Activated naive CD4-positive, alpha-beta T cell treated with anti-CD3 and anti-CD28 coated beads, Interleukin-2, amount 50 U/mL, for 24 hours (primary cell): ENCODE measurements around the gene BBS7.

Source experiments
- H3K27ac Mint-ChIP-seq: one replicate; pipeline ENCODE4 v1.8.0; 2021; ENCODE audit warnings: mild to moderate bottlenecking, mixed read lengths
- H3K27me3 Mint-ChIP-seq: one replicate; pipeline ENCODE4 v1.8.0; 2021; ENCODE audit warnings: mixed read lengths
- H3K36me3 Mint-ChIP-seq: one replicate; pipeline ENCODE4 v1.8.0; 2021; ENCODE audit warnings: mixed read lengths
- H3K4me1 Mint-ChIP-seq: one replicate; pipeline ENCODE4 v1.8.0; 2021; ENCODE audit warnings: mixed read lengths
- H3K4me3 Mint-ChIP-seq: one replicate; pipeline ENCODE4 v1.8.0; 2021; ENCODE audit warnings: mild to moderate bottlenecking, mixed read lengths
- H3K9me3 Mint-ChIP-seq: one replicate; pipeline ENCODE4 v1.8.0; 2021; ENCODE audit warnings: mixed read lengths

BBS7 gene

DNA sequence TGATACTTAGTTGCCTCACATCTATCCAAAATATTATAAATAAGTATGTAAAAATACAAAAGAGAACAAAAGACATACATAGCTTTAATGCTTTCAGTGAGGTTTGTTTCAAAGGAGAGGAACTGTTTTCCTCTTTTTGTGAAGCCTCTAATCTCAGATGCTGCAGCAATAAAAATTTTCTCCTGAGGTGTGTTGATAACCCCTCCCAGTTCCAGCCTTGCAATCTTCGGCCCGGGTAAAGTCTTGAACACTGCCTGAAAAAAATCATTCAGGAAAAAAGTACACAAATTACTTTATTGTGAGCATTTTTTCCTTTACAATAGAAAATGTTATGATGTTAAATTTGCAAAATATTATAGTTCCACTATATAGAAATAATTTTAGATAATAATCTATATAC lies 8.8 kb downstream of the BBS7 start:
- peaks cover 11% of the 10 kb centered on the region for H3K36me3 Mint-ChIP-seq
- H3K9me3 Mint-ChIP-seq, result no peaks in the 10 kb centered on the region
- H3K27ac Mint-ChIP-seq, result no peak overlapping the region
- no peak overlapping the region for H3K4me3 Mint-ChIP-seq
- H3K27me3 Mint-ChIP-seq, result no peaks in the 10 kb centered on the region
- H3K4me1 Mint-ChIP-seq, result peaks cover 10% of the 10 kb centered on the region

GRCh38 chr4:121860121-121860520 lies 10.2 kb downstream of the BBS7 start:
- H3K36me3 Mint-ChIP-seq, result peaks cover 3% of the 10 kb centered on the region
- H3K4me1 Mint-ChIP-seq, result peaks cover 4% of the 10 kb centered on the region
- H3K27me3 Mint-ChIP-seq, result no peaks in the 10 kb centered on the region
- H3K9me3 Mint-ChIP-seq, result no peaks in the 10 kb centered on the region
- no peak overlapping the region for H3K4me3 Mint-ChIP-seq
- no peak overlapping the region for H3K27ac Mint-ChIP-seq

- peaks cover 9% of the 10 kb centered on the region for H3K36me3 Mint-ChIP-seq
- no peak overlapping the region for H3K27ac Mint-ChIP-seq
- H3K4me3 Mint-ChIP-seq, result no peak overlapping the region
- no peaks in the 10 kb centered on the region for H3K27me3 Mint-ChIP-seq
- no peaks in the 10 kb centered on the region for H3K4me1 Mint-ChIP-seq
- no peaks in the 10 kb centered on the region for H3K9me3 Mint-ChIP-seq
Observed at GRCh38 chr4:121851354-121851753, 18.9 kb downstream of the BBS7 start.

DNA sequence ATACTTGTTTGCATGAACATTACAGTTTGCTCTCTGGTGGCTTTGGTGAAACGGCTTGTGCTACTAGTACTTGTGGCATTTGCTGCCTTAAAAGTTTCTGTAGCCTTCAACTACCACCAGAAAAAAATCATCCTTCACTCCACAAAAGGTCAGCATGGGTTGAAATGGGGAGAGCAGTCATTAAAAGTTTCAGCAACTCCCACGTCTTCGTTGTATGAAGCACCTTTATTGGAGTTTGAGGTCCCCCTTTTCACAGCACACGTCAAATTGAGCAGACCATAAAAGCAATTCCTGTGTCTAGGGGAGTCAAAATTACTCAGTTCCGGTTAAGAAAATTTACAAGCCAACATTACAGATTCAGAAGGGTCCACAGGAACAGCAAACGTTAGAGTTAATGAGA lies 23.6 kb downstream of the BBS7 start:
- no peaks in the 10 kb centered on the region for H3K9me3 Mint-ChIP-seq
- no peaks in the 10 kb centered on the region for H3K4me1 Mint-ChIP-seq
- H3K36me3 Mint-ChIP-seq, result peaks cover 18% of the 10 kb centered on the region
- H3K4me3 Mint-ChIP-seq, result no peak overlapping the region
- H3K27ac Mint-ChIP-seq, result no peak overlapping the region
- H3K27me3 Mint-ChIP-seq, result no peaks in the 10 kb centered on the region

DNA sequence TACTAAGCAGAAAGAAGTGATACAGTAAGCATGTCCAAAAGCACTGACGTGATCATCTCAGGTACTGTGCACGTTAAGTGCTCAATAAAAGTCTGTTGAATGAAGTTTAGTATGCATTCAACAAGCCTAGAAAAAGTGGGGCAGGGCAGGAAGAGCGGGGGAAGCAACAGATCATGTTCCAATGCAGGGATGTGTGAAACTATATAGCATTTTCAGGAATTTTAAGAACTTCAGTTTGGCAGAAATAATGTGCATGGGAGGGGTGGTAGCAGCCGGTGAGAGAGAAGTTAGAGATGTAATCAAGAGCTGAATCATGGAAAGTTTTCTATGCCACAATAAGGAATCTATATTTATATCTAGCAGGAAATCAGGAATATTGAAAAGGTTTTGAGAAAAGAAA lies 27.4 kb downstream of the BBS7 start:
- H3K9me3 Mint-ChIP-seq, result no peaks in the 10 kb centered on the region
- no peaks in the 10 kb centered on the region for H3K4me1 Mint-ChIP-seq

DNA sequence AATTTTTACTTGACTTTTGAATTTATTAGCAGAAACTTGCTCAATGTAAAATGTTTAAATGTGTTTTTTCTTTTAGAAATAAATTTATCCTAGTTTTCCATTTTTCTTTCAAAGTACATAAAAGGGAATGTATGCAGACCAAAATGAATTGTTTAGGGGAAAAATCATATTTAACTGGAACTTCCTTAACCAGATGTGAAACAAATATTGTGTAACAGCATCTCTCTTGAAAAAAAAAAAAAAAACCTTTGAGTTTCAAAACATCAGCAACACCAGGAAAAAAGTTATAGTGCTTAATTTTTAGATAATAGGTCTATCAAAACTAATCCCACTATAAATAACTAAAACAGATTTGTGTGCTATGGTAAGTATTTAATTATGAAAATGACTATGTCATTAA lies 32.1 kb downstream of the BBS7 start:
- Mint-ChIP-seq H3K9me3 (no peaks in the 10 kb centered on the region), H3K4me3 (no peak overlapping the region), H3K4me1 (no peaks in the 10 kb centered on the region), H3K27me3 (no peaks in the 10 kb centered on the region), H3K27ac (no peak overlapping the region), H3K36me3 (peaks cover 18% of the 10 kb centered on the region)

More for the DNA sequence above, 27.4 kb downstream of the BBS7 start:
- H3K4me3 Mint-ChIP-seq, result no peak overlapping the region
- peaks cover 23% of the 10 kb centered on the region for H3K36me3 Mint-ChIP-seq
- no peaks in the 10 kb centered on the region for H3K27me3 Mint-ChIP-seq
- H3K27ac Mint-ChIP-seq, result no peak overlapping the region

- no peaks in the 10 kb centered on the region for H3K27me3 Mint-ChIP-seq
- peaks cover 1% of the 10 kb centered on the region for H3K36me3 Mint-ChIP-seq
- H3K4me1 Mint-ChIP-seq, result no peaks in the 10 kb centered on the region
- H3K9me3 Mint-ChIP-seq, result no peaks in the 10 kb centered on the region
- no peak overlapping the region for H3K4me3 Mint-ChIP-seq
- H3K27ac Mint-ChIP-seq, result no peak overlapping the region
Observed at GRCh38 chr4:121829511-121829910, 40.8 kb downstream of the BBS7 start.

DNA sequence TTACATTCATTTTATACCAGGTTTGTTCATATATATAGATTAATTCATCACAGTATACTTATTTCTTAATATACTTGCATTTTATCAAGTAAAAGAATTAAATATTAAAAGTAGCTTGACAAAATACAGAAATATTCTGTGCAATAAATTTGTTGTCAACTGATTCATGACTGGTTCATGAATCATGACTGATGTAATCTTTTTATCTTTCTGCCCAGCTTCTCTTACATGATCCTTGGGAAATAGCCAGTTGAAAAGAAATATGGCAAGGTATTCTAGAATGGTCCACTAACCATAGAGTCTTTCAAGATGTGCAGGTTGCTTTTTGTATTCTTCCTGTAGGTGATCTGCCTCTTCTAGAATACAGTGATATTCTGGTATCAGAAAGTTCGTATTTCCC lies 42.4 kb downstream of the BBS7 start:
- H3K4me3 Mint-ChIP-seq, result no peak overlapping the region
- peaks cover under 1% of the 10 kb centered on the region for H3K36me3 Mint-ChIP-seq
- H3K27me3 Mint-ChIP-seq, result no peaks in the 10 kb centered on the region
- no peak overlapping the region for H3K27ac Mint-ChIP-seq
- H3K9me3 Mint-ChIP-seq, result no peaks in the 10 kb centered on the region
- H3K4me1 Mint-ChIP-seq, result peaks cover 8% of the 10 kb centered on the region

DNA sequence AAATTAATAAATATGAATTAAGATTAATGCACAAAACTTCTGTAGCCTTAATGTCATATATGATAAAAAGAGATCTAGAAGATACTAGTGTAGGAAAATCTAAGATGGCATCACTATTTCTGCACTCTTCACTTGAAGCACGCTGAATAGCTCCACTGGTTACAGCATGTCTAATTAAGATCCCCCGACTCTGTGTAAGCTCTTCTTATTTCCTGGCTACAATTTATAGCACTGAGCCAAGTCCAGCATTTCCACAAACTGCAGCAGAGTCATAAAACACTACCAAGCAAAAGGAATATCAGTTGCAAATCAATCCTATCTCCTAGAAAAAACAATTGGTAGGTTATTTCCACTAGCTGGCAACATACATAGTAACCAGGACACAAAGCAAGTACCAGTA lies 45.3 kb downstream of the BBS7 start:
- Mint-ChIP-seq H3K27me3 (no peaks in the 10 kb centered on the region), H3K9me3 (no peaks in the 10 kb centered on the region), H3K4me3 (no peak overlapping the region), H3K36me3 (no peaks in the 10 kb centered on the region), H3K27ac (no peak overlapping the region), H3K4me1 (peaks cover 16% of the 10 kb centered on the region)

DNA sequence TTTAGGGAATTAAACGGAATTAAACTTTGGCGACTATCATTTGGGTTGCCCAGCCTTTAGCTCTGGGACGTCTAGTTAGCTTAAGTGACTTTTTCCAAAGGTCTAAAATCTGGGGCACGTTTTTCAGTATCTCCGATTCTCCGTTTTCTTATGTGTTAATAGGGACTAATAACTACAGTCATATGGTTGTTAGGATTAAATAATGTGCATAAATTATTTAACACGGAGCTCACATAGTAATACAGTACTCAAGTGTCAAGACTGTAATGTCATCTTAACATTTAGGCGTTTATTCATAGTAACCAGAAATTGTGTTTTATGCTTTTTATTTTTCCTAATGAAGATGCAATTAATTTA lies 46.1 kb downstream of the BBS7 start:
- peaks cover 16% of the 10 kb centered on the region for H3K4me1 Mint-ChIP-seq
- H3K9me3 Mint-ChIP-seq, result no peaks in the 10 kb centered on the region
- H3K4me3 Mint-ChIP-seq, result peak overlapping the region; percentile 88
- H3K27ac Mint-ChIP-seq, result peak overlapping the region; percentile 95
- no peaks in the 10 kb centered on the region for H3K27me3 Mint-ChIP-seq
- no peaks in the 10 kb centered on the region for H3K36me3 Mint-ChIP-seq

DNA sequence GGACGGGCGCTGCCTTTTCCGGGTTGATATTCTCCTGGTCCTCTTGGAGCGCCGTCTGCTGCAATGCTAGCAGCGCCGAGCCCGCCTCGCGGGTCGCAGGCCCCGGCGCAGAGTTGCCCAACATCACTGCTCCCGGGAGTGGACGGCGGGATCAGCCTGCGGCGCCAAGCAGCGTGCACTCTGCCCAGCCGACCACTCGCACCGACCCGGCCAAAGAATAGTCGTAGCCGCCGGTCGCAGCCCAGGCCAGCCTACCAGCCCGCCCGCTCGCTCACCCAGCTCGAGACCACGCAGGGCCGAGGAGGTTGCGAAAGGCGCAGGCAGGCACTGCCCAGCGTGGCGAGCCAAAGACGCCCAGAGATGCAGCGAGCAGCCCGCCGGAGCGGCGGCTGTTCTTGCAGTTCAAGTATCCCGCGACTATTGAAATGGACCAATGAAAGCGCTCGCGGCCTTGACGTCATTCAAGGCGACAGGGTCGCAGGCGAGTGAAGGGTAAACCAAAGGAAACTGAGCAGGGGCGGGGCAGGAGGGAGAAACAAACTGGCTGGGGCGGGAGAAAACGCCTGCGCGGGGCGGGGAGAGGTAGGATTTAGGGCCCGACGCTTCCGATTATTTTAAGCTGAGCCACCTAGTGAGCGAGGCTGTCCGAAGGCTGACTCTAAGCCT lies 46.6 kb downstream of the BBS7 start, which contains the start of gene CCNA2:
TSS of gene CCNA2 (minus strand) at position 379 of the 666 bp plus-strand sequence. CDS start at position 124, 255 bp downstream.
- peaks cover 16% of the 10 kb centered on the region for H3K4me1 Mint-ChIP-seq
- H3K9me3 Mint-ChIP-seq, result no peaks in the 10 kb centered on the region
- H3K4me3 Mint-ChIP-seq, result peak within 1 kb of the TSS; percentile 88
- peak within 1 kb of the TSS; percentile 95 for H3K27ac Mint-ChIP-seq
- no peaks in the 10 kb centered on the region for H3K36me3 Mint-ChIP-seq
- no peaks in the 10 kb centered on the region for H3K27me3 Mint-ChIP-seq

DNA sequence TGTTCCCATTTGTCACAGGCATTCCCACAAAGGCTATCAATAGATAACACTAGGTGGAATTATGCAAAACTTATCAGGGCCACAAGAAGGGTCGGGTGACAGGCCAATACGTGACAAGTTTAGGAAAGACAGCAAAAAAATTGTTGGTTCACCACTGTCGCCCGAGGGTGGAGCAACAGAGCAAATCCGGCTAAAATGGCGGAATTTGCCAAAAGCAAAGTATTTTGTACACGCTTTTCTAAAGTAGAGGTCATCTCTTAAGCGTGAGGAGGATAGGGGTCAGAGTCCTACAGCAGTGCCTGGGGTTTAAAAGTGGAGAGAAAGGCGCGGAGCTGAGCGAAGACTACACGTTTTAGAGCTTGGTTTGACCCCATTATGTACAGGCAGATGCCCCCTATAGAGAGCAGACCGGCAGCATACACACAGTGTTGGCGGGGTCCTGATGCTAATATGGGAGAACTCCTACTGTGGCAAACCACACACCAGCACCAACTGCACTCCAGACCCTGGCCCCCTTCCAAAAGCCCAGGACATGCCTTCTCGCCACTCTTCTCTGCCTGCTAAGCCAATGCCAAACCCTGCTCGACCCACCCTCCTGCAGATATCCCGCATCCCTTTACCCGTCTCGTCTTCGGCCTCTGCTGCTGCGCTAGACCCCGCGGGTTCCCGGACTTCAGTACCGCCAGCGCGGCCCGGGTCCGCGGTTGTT lies 47.3 kb downstream of the BBS7 start:
- H3K27ac Mint-ChIP-seq, result peak overlapping the region; percentile 95
- peak overlapping the region; percentile 88 for H3K4me3 Mint-ChIP-seq
- no peaks in the 10 kb centered on the region for H3K27me3 Mint-ChIP-seq
- H3K9me3 Mint-ChIP-seq, result no peaks in the 10 kb centered on the region
- H3K4me1 Mint-ChIP-seq, result peaks cover 16% of the 10 kb centered on the region
- no peaks in the 10 kb centered on the region for H3K36me3 Mint-ChIP-seq

GRCh38 chr4:121822047-121822446 lies 48.2 kb downstream of the BBS7 start:
- Mint-ChIP-seq H3K4me1 (peaks cover 16% of the 10 kb centered on the region), H3K27ac (no peak overlapping the region), H3K4me3 (peak overlapping the region; percentile 88)

DNA sequence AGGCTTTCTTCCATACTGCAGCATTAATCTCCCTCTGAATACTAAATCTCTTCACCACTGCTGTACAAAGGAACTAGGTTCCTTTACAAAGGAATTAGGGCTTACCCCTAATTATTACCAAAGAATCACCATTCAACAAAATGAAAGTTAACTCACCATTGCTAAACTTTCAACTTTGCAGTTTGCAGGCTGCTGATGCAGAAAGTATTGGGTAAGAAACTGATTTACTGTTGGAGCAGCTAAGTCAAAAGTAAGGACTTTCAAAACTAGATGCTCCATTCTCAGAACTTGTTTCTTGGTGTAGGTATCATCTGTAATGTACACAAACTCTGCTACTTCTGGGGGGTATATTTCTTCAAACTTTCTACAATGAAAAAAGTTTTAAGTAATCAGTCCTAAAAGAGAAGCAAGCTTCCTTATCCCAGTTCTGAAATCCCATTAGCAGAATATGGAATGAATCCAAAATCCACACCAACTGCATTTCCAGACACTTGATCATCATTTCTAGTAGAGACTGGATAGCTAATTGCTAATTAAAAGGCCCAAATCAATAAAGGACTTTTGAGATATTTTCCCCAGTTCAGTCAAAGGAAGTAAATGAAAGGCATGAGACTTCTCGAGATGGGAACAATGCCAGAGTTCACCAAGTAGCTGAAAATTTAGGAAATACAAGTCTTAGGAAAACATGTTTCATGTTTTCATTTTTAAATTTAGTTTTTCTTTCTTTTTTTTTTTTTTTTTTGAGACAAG lies 50.9 kb downstream of the BBS7 start:
- Mint-ChIP-seq H3K36me3 (peaks cover 3% of the 10 kb centered on the region), H3K27me3 (no peaks in the 10 kb centered on the region), H3K4me1 (peaks cover 16% of the 10 kb centered on the region), H3K9me3 (no peaks in the 10 kb centered on the region), H3K4me3 (no peak overlapping the region), H3K27ac (peak overlapping the region; percentile 13)

More at GRCh38 chr4:121822047-121822446, 48.2 kb downstream of the BBS7 start:
- no peaks in the 10 kb centered on the region for H3K36me3 Mint-ChIP-seq
- H3K27me3 Mint-ChIP-seq, result no peaks in the 10 kb centered on the region
- no peaks in the 10 kb centered on the region for H3K9me3 Mint-ChIP-seq

DNA sequence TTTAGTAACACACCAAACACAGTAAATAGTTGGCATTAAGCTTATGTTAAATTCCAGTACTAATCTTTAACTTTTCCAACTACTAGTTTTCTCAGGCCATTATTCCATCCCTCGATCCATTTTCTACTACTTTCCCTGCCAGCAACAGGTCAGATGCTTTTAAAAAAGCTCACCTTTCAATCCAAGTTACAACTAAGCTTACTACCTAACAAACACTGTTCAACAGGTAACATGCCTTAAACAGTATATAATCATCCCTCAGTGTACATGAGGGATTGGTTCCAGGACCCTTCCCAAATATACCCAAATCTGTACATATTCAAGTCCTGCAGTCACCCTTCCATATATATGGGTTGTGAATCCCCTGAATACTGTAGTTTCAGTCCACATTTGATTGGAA lies 52.1 kb downstream of the BBS7 start:
- peak overlapping the region; percentile 1 for H3K27ac Mint-ChIP-seq
- peaks cover 9% of the 10 kb centered on the region for H3K4me1 Mint-ChIP-seq
- no peaks in the 10 kb centered on the region for H3K27me3 Mint-ChIP-seq
- H3K36me3 Mint-ChIP-seq, result peaks cover 3% of the 10 kb centered on the region
- H3K4me3 Mint-ChIP-seq, result no peak overlapping the region
- no peaks in the 10 kb centered on the region for H3K9me3 Mint-ChIP-seq

- Mint-ChIP-seq H3K4me1 (peaks cover 7% of the 10 kb centered on the region), H3K9me3 (no peaks in the 10 kb centered on the region), H3K36me3 (peaks cover 3% of the 10 kb centered on the region), H3K4me3 (no peak overlapping the region), H3K27ac (no peak overlapping the region), H3K27me3 (no peaks in the 10 kb centered on the region)
Observed at GRCh38 chr4:121817701-121818100, 52.6 kb downstream of the BBS7 start.
